ENCODE data around the gene DPF1.

DPF1 gene

DNA sequence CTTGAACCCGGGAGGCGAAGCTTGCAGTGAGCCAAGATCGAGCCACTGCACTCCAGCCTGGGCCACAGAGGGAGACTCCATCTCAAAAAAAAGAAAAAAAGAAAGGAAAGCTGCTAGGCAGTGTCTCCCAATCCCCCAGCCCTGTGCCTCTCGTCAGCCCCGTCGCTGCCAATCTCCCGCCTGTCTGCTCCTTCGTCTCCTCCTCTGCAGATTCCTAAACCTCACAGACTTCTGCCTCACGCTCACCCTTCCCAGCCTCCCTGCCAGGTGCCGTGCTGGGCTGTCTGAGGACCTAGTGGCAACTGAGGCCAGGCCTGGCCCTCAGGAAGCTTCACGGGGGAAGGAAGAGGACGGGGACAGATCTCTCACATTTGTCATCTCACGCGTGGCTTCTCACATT, 21.5 kb downstream of the DPF1 start:
- no peaks in the 10 kb centered on the region for H4K20me1 ChIP-seq (ENCODE audit: control insufficient read depth, insufficient read depth, low read depth, low read length)
- no peaks in the 10 kb centered on the region for H3K9me3 ChIP-seq (ENCODE audit: control insufficient read depth, insufficient read depth, low read length)
- no peak for TF ChIP-seq EZH2phosphoT487 (IDR thresholded peaks at IDR 0.05; ENCODE audit: borderline replicate concordance, low read length)
- TF ChIP-seq, protein P1, sequence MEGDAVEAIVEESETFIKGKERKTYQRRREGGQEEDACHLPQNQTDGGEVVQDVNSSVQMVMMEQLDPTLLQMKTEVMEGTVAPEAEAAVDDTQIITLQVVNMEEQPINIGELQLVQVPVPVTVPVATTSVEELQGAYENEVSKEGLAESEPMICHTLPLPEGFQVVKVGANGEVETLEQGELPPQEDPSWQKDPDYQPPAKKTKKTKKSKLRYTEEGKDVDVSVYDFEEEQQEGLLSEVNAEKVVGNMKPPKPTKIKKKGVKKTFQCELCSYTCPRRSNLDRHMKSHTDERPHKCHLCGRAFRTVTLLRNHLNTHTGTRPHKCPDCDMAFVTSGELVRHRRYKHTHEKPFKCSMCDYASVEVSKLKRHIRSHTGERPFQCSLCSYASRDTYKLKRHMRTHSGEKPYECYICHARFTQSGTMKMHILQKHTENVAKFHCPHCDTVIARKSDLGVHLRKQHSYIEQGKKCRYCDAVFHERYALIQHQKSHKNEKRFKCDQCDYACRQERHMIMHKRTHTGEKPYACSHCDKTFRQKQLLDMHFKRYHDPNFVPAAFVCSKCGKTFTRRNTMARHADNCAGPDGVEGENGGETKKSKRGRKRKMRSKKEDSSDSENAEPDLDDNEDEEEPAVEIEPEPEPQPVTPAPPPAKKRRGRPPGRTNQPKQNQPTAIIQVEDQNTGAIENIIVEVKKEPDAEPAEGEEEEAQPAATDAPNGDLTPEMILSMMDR (IDR thresholded peaks at IDR 0.05; ENCODE audit: low read depth, low read length, poor library complexity, severe bottlenecking), result no peak
- no peak overlapping the region for H3K4me2 ChIP-seq (ENCODE audit: low read length)
- no peaks in the 10 kb centered on the region for H3F3A ChIP-seq (ENCODE audit: control insufficient read depth, insufficient read depth)
- no peak overlapping the region for H3K27ac ChIP-seq (ENCODE audit: low read depth, low read length)
- no peaks in the 10 kb centered on the region for H3K79me2 ChIP-seq (ENCODE audit: control insufficient read depth, low read length)
- H3K27me3 ChIP-seq (ENCODE audit: control insufficient read depth, low read length), result no peaks in the 10 kb centered on the region
- H3K36me3 ChIP-seq (ENCODE audit: control insufficient read depth, low read length), result peaks cover 9% of the 10 kb centered on the region; the same call in 1 of the 2 replicates
- H3K9me2 ChIP-seq (replicated peaks; ENCODE audit: control insufficient read depth, low read length), result no peaks in the 10 kb centered on the region
- no peaks in the 10 kb centered on the region for H3K4me1 ChIP-seq (ENCODE audit: control insufficient read depth, low read length)
- no peak overlapping the region for H3K4me3 ChIP-seq (ENCODE audit: low read length)

DNA sequence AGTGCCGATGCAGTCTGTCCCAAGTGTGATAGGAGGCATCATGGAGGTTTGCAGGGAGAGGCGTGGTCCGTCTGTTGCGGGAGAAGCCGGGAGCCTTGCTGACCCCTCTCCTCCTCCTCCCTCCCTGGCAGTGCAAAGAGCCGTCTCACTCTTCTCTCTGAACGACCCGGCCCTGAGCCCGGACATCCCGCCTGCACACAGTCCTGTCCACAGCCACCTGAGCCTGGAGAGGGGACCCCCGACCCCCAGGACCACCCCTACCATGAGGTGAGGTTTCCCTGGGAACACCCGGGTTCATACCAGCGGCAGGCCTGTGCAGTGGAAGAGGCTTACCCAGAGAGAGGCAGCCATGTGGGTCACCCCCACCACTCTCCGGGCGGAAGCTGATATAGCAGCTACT, 22.3 kb downstream of the DPF1 start:
- Histone ChIP-seq H3K79me2 (ENCODE audit: control insufficient read depth, low read length) (no peaks in the 10 kb centered on the region), H3K9me3 (ENCODE audit: control insufficient read depth, insufficient read depth, low read length) (no peaks in the 10 kb centered on the region), H3K9me2 (replicated peaks; ENCODE audit: control insufficient read depth, low read length) (no peaks in the 10 kb centered on the region), H3K27ac (ENCODE audit: low read depth, low read length) (no peak overlapping the region), H3K4me1 (ENCODE audit: control insufficient read depth, low read length) (no peaks in the 10 kb centered on the region), H3K4me2 (ENCODE audit: low read length) (no peak overlapping the region), H3F3A (ENCODE audit: control insufficient read depth, insufficient read depth) (no peaks in the 10 kb centered on the region), H3K36me3 (ENCODE audit: control insufficient read depth, low read length) (peaks cover 9% of the 10 kb centered on the region; the same call in 1 of the 2 replicates), H3K27me3 (ENCODE audit: control insufficient read depth, low read length) (no peaks in the 10 kb centered on the region), H4K20me1 (ENCODE audit: control insufficient read depth, insufficient read depth, low read depth, low read length) (no peaks in the 10 kb centered on the region), H3K4me3 (ENCODE audit: low read length) (no peak overlapping the region)
- TF ChIP-seq, protein P1 (IDR thresholded peaks at IDR 0.05; ENCODE audit: low read depth, low read length, poor library complexity, severe bottlenecking), result no peak
- TF ChIP-seq EZH2phosphoT487 (IDR thresholded peaks at IDR 0.05; ENCODE audit: borderline replicate concordance, low read length), result no peak

DNA sequence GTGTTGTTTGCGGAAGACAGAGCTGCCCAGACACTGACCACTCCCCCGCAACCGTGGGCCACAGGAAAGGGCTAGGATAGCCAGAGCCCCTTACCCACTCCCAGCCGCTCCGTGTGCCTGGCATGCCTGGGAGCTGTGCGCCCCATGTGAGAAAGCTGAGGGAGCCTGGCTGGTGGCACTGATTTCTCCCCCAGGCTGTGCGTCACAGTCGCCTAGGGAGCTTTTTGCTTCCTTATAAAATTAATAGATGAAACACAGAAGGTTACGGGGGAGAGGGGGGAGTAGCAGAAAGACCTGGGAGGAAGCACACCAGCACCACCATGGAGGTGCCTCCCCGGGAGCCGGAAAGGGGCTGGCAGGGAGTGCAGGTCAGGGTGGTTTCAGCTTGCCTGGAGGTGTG, 24.7 kb downstream of the DPF1 start:
- H3K27me3 ChIP-seq (ENCODE audit: control insufficient read depth, low read length), result no peaks in the 10 kb centered on the region
- H3K27ac ChIP-seq (ENCODE audit: low read depth, low read length), result no peak overlapping the region
- peaks cover 9% of the 10 kb centered on the region; the same call in 1 of the 2 replicates for H3K36me3 ChIP-seq (ENCODE audit: control insufficient read depth, low read length)
- no peak overlapping the region for H3K4me2 ChIP-seq (ENCODE audit: low read length)
- H3K9me3 ChIP-seq (ENCODE audit: control insufficient read depth, insufficient read depth, low read length), result no peaks in the 10 kb centered on the region
- no peaks in the 10 kb centered on the region for H3K4me1 ChIP-seq (ENCODE audit: control insufficient read depth, low read length)
- H4K20me1 ChIP-seq (ENCODE audit: control insufficient read depth, insufficient read depth, low read depth, low read length), result no peaks in the 10 kb centered on the region
- no peaks in the 10 kb centered on the region for H3F3A ChIP-seq (ENCODE audit: control insufficient read depth, insufficient read depth)
- TF ChIP-seq EZH2phosphoT487 (IDR thresholded peaks at IDR 0.05; ENCODE audit: borderline replicate concordance, low read length), result no peak
- TF ChIP-seq, protein P1 (IDR thresholded peaks at IDR 0.05; ENCODE audit: low read depth, low read length, poor library complexity, severe bottlenecking), result no peak
- H3K4me3 ChIP-seq (ENCODE audit: low read length), result no peak overlapping the region
- no peaks in the 10 kb centered on the region for H3K9me2 ChIP-seq (replicated peaks; ENCODE audit: control insufficient read depth, low read length)
- no peaks in the 10 kb centered on the region for H3K79me2 ChIP-seq (ENCODE audit: control insufficient read depth, low read length)

All from DOHH2 (cell line).